ENCODE data around the gene AQP12A. TPM values are rescaled to one million over a fixed set of nuclear protein-coding genes. Genes with fewer than 3 reads are reported as not detected.

The AQP12A gene, protein sequence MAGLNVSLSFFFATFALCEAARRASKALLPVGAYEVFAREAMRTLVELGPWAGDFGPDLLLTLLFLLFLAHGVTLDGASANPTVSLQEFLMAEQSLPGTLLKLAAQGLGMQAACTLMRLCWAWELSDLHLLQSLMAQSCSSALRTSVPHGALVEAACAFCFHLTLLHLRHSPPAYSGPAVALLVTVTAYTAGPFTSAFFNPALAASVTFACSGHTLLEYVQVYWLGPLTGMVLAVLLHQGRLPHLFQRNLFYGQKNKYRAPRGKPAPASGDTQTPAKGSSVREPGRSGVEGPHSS
- not detected in 2 replicates for total RNA-seq

DNA sequence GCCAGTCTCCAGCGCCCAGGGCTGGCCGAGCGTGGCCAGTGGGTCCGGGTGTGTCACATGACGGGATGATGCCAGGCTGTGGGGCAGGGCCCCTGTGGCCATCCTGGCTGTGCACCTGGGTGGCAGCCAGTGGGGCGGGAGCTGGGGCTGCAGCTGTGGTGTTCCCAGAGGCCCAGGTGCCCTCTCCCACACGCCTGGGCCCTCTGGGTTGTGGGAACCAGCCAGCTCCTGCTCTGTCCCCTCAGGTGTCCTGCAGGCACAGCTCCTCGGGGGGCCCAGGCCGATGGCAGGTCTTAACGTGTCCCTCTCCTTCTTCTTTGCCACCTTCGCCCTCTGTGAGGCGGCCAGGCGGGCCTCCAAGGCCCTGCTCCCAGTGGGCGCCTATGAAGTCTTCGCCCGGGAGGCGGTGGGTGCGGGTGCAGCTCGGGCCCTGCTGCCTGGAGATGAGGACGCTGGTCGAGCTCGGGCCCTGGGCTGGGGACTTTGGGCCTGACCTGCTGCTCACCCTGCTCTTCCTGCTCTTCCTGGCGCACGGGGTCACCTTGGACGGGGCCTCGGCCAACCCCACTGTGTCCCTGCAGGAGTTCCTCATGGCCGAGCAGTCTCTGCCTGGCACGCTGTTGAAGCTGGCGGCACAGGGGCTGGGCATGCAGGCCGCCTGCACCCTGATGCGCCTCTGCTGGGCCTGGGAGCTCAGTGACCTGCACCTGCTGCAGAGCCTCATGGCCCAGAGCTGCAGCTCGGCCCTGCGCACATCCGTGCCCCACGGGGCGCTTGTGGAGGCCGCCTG lies at the start of gene AQP12A:
TSS of gene AQP12A (plus strand) at position 236 of the 790 bp plus-strand sequence. CDS start at position 284, 48 bp downstream.

DNA sequence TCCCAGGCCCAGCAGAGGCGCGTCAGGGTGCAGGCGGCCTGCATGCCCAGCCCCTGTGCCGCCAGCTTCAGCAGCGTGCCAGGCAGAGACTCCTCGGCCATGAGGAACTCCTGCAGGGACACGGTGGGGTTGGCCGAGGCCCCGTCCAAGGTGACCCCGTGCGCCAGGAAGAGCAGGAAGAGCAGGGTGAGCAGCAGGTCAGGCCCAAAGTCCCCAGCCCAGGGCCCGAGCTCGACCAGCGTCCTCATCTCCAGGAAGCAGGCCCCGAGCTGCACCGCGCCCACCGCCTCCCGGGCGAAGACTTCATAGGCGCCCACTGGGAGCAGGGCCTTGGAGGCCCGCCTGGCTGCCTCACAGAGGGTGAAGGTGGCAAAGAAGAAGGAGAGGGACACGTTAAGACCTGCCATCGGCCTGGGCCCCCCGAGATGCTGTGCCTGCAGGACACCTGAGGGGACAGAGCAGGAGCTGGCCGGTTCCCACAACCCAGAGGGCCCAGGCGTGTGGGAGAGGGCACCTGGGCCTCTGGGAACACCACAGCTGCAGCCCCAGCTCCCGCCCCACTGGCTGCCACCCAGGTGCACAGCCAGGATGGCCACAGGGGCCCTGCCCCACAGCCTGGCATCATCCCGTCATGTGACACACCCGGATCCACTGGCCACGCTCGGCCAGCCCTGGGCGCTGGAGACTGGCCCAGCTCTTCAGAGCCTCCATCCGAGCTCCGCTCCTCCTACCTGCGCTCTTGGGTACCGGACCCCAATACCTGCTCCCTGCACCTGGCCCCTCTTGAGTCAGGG lies 9.0 kb upstream of the AQP12A start, which contains the start of gene AQP12B:
TSS of gene AQP12B (minus strand) at position 455 of the 794 bp plus-strand sequence. CDS start at position 407, 48 bp downstream.

Small RNAs within 50 kb of the gene (small RNA-seq; reads per million reads assigned to genes)
- not detected for gene AC011298.3

Other genes with a start within 250 kb of the AQP12A start
- 11.0 and 11.1 TPM in 2 replicates for gene ANKMY1, start 133.9 kb upstream of the AQP12A start, total RNA-seq
- gene DUSP28, start 131.5 kb upstream of the AQP12A start, total RNA-seq = 2.9 and 3.7 TPM in 2 replicates
- 10.7 and 11.1 TPM in 2 replicates for gene RNPEPL1, start 123.4 kb upstream of the AQP12A start, total RNA-seq
- gene CAPN10, start 105.1 kb upstream of the AQP12A start, total RNA-seq = 15.8 and 24.2 TPM in 2 replicates
- gene GPR35, start 66.4 kb upstream of the AQP12A start, total RNA-seq = under 0.01 and 0.20 TPM in 2 replicates
- not detected in 2 replicates for gene AQP12B, start 9.0 kb upstream of the AQP12A start, total RNA-seq
- not detected in 2 replicates for gene KIF1A, start 128.4 kb downstream of the AQP12A start, total RNA-seq
- not detected in 2 replicates for gene AGXT, start 177.0 kb downstream of the AQP12A start, total RNA-seq
- gene MAB21L4, start 204.3 kb downstream of the AQP12A start, total RNA-seq = not detected in 2 replicates
- 0.20 and 0.37 TPM in 2 replicates for gene CROCC2, start 214.5 kb downstream of the AQP12A start, total RNA-seq

Data from subcutaneous preadipocyte (primary cell).